SKM-1 (cell line): ENCODE measurements around the gene PEMT.

Experiments used
- DNase-seq: peaks from one replicate; lab custom pipeline; 2025; ENCODE audit not compliant: unreplicated experiment; lab: John Stamatoyannopoulos, UW

Gene PEMT

GRCh38 chr17:17570798-17571716 is 20.5 kb downstream of the PEMT start:
- DNase-seq = no peak

GRCh38 chr17:17570140-17570797 is 21.2 kb downstream of the PEMT start:
- DNase-seq = no peak

- DNase-seq = no peak
Observed at GRCh38 chr17:17569691-17570090, 21.8 kb downstream of the PEMT start.

- DNase-seq = no peak
Observed at GRCh38 chr17:17568772-17569195, 22.7 kb downstream of the PEMT start.

- DNase-seq = no peak
Observed at GRCh38 chr17:17567631-17568030, 23.9 kb downstream of the PEMT start.

- no peak for DNase-seq
Observed at GRCh38 chr17:17566896-17567513, 24.5 kb downstream of the PEMT start.

- DNase-seq = no peak
Observed at GRCh38 chr17:17565471-17566339, 25.8 kb downstream of the PEMT start.

- DNase-seq = no peak
Observed at GRCh38 chr17:17564896-17565295, 26.6 kb downstream of the PEMT start.

GRCh38 chr17:17564323-17564722 is 27.2 kb downstream of the PEMT start:
- no peak for DNase-seq

GRCh38 chr17:17563530-17563929 is 28.0 kb downstream of the PEMT start:
- DNase-seq = no peak

- no peak for DNase-seq
Observed at GRCh38 chr17:17562146-17562511, 29.4 kb downstream of the PEMT start.

- no peak for DNase-seq
Observed at GRCh38 chr17:17561408-17562145, 29.9 kb downstream of the PEMT start.

- DNase-seq = no peak
Observed at GRCh38 chr17:17560975-17561374, 30.5 kb downstream of the PEMT start.

- DNase-seq = no peak
Observed at GRCh38 chr17:17560167-17560566, 31.3 kb downstream of the PEMT start.

- no peak for DNase-seq
Observed at GRCh38 chr17:17559164-17559563, 32.3 kb downstream of the PEMT start.

- no peak for DNase-seq
Observed at GRCh38 chr17:17558431-17558830, 33.1 kb downstream of the PEMT start.

GRCh38 chr17:17557796-17558195 is 33.7 kb downstream of the PEMT start:
- DNase-seq = no peak

GRCh38 chr17:17556671-17557070 is 34.8 kb downstream of the PEMT start:
- DNase-seq = no peak

- no peak for DNase-seq
Observed at GRCh38 chr17:17555906-17556305, 35.6 kb downstream of the PEMT start.

GRCh38 chr17:17555151-17555550 is 36.4 kb downstream of the PEMT start:
- DNase-seq = no peak
